Fibroblast of pulmonary artery (primary cell): ENCODE results near the gene STEAP2.
A peak's percentile ranks its signal among the peaks of the same experiment; 100 is the strongest.

Experiments
- DNase-seq: peaks from one replicate; pipeline ENCODE4 v3.0.0-alpha.2; 2010; ENCODE audit warnings: low read depth
- H3K4me3 ChIP-seq: replicated peaks from 2 replicates; pipeline ENCODE4 v1.5.1; 2011; ENCODE audit warnings: low read depth, mild to moderate bottlenecking, control low read depth, low read length, moderate library complexity
- TF ChIP-seq, protein P1 (sequence below): IDR thresholded peaks from 2 replicates; pipeline ENCODE4 v1.5.1; 2011; ENCODE audit warnings: mild to moderate bottlenecking, control low read depth, low read length, inconsistent platforms; ENCODE audit errors: missing control alignments

The STEAP2 gene

DNA sequence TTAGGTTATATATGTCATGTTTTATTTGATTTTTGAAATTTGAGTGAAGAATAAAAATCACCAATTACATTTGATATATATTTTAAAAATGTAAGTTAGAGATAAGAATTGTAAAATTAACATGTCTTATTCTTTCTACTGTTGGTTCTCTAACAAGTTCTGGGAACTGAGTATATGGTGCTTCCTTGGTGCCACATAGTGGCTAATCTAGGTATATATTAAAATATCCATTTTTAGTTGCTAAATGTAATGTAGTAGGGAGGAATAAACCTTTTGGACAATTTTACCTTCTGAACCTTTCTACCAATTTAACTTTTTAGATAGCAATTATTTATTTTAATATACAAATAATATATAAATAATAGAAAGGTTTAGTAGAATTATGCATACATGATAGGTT is 50.9 kb downstream of the STEAP2 start:
- DNase-seq: peak; percentile 70
- H3K4me3 ChIP-seq: no peak overlapping the region
- TF ChIP-seq, protein P1, sequence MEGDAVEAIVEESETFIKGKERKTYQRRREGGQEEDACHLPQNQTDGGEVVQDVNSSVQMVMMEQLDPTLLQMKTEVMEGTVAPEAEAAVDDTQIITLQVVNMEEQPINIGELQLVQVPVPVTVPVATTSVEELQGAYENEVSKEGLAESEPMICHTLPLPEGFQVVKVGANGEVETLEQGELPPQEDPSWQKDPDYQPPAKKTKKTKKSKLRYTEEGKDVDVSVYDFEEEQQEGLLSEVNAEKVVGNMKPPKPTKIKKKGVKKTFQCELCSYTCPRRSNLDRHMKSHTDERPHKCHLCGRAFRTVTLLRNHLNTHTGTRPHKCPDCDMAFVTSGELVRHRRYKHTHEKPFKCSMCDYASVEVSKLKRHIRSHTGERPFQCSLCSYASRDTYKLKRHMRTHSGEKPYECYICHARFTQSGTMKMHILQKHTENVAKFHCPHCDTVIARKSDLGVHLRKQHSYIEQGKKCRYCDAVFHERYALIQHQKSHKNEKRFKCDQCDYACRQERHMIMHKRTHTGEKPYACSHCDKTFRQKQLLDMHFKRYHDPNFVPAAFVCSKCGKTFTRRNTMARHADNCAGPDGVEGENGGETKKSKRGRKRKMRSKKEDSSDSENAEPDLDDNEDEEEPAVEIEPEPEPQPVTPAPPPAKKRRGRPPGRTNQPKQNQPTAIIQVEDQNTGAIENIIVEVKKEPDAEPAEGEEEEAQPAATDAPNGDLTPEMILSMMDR: peak; percentile 52

DNA sequence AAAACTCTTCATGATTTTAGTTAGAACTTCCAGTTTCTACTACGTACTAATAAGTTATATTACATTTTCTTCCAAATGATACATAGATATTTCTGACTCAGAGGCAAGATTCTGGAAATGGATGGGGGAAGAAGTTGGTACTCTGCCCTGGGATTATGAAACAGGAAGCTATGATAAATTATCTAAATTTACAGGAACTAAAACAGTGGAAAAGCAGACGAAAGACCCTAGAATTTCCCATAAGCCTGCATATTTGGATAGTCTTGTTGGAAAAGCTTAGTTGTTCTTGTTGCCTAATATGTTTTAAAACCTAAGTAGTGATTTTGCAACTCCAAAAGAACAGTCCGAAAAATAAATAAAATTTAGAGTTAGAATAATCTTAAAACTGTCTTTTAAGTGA is 55.3 kb downstream of the STEAP2 start:
- TF ChIP-seq, protein P1: no peak
- DNase-seq: peak; percentile 96
- H3K4me3 ChIP-seq: no peak overlapping the region

DNA sequence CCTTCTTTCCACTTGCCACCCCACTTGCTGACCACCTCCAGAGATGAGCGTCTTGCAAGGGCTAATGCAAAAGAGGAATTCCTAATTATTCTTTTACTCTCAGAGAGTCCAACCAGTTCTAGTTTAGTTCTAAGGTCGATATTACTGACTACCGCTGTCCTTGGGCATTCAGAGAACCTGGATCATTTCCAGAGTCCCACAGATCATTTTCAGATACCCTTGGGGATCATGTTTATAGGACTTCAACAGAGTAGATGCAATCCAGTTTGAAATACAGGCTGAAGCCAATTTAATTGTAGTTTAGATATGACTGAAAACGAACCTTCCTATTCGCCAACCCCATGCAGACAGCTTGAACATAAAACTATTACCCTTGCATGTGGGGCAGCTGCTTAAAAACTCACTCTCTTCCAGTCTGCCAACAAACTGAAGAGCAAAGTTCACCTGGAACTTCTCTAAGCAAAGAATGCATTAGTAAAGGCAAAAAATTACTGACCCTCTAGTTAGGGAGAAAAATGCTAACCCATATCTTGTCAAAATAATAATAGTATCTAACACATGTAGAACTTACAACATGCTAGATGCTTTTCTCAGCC is 55.8 kb downstream of the STEAP2 start:
- TF ChIP-seq, protein P1: no peak
- DNase-seq: no peak
- no peak overlapping the region for H3K4me3 ChIP-seq

DNA sequence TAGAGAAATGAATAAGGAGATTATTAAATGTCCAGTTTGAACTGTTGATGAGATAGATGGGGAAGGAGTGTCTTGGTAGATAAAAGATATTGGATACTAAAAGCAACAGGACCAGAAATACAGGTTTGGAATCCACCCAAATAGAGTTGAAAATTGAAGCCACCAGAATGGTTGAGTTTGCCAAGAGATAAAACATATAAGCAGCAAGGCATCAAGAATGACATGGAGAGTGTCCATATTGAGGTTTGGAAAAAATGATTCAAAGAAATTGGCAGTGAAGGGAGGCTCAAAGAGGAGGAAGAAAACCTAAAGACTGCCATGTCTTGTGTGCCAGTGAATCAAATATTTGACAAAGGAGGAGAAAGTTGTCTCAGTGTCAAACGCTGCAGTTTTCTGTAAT is 57.6 kb downstream of the STEAP2 start:
- no peak overlapping the region for H3K4me3 ChIP-seq
- TF ChIP-seq, protein P1: no peak
- no peak for DNase-seq

DNA sequence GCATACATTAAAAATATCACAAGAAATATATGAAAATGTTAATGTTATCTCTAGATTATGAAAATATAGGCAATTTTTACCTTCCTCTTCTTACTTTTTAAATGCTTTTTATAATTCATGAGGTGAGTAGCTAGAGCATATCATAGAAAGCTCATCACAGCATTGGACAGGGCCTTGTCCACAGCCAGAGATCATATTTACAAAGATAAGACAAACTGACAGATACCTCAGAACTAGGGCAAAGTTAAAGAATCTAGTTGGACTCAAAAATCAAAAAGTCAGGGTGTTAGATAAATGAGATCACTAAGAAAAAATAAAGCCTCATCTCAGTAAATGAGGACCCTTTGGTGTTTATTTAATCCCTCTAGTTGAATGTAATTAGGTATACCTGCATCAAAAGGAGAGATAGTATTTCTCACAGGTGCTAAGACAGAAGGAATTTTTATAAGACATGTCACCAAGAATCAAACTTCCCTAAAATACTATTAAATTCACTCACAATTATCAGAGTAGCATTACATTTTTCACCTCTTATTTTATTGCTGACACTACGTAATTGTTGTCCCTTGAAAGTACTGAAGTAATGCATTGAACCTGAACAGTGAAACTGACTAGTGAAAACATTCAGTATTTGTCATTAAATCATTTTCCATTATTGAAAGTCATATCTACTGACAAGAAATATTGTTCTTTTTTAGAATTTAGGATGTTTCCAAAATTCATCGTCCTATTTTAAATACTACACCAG is 59.1 kb downstream of the STEAP2 start:
- no peak overlapping the region for H3K4me3 ChIP-seq
- DNase-seq: no peak
- TF ChIP-seq, protein P1: no peak

DNA sequence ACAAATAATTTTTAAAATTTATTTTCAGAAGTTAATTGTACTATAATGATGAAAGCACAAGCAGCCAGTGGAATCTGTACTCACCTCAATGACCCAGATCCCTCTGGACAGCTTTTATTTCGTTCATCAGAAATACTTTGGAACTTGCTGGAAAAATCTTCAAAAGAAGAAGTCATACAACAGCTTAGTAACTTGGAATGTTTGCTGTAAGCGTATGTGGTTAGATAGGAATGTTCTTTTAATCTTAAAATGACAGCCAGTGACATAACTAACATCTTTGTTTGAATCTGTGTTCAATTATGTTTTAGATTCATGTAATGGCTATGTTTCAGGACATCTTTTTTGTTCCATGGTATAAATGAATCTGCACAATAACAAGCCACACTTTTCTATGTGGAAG is 60.2 kb downstream of the STEAP2 start:
- TF ChIP-seq, protein P1: no peak
- H3K4me3 ChIP-seq: no peak overlapping the region
- peak; percentile 76 for DNase-seq

DNA sequence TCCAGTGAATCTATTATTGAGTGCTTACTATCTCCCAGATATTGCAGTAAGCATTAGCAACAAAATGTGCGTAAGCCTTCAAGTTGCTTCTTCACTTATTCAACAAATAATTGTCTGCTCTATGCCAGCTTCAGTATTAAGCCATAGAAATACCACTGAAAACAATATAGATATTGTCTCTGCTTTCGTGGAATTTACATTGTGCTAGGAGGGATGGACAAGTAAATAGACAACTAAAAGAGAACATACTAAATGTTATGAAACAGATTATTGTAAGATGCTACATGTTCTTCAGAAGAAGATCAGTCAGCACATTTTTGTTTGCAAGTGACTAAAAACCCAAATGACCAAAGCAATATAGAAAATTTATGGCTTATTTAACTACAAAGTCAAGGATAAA is 60.7 kb downstream of the STEAP2 start:
- no peak overlapping the region for H3K4me3 ChIP-seq
- no peak for DNase-seq
- TF ChIP-seq, protein P1: no peak
